HG02840 (cell line): ENCODE data around the gene BFSP1.

Experiments used
- ATAC-seq: cut with Tn5 transposase; IDR thresholded peaks from one replicate; pipeline ENCODE4 v1.9.1; 2021; ENCODE audit warnings: mild to moderate bottlenecking, moderate library complexity, moderate number of reproducible peaks; ENCODE audit not compliant: unreplicated experiment, low FRiP score

Gene BFSP1

GRCh38 chr20:17500826-17501225 is 30.4 kb downstream of the BFSP1 start:
- ATAC-seq: no peak

GRCh38 chr20:17500271-17500670 is 30.9 kb downstream of the BFSP1 start:
- no peak for ATAC-seq

GRCh38 chr20:17499041-17499440 is 32.1 kb downstream of the BFSP1 start:
- no peak for ATAC-seq

- ATAC-seq: no peak
Observed at GRCh38 chr20:17498641-17499040, 32.5 kb downstream of the BFSP1 start.

GRCh38 chr20:17497821-17498580 is 33.2 kb downstream of the BFSP1 start:
- no peak for ATAC-seq

GRCh38 chr20:17495826-17496225 is 35.4 kb downstream of the BFSP1 start:
- no peak for ATAC-seq

GRCh38 chr20:17494201-17494600 is 37.0 kb downstream of the BFSP1 start:
- ATAC-seq: no peak

GRCh38 chr20:17493173-17493572 is 38.0 kb downstream of the BFSP1 start:
- ATAC-seq: no peak

- ATAC-seq: no peak
Observed at GRCh38 chr20:17491488-17491887, 39.7 kb downstream of the BFSP1 start.

GRCh38 chr20:17491041-17491440 is 40.1 kb downstream of the BFSP1 start:
- no peak for ATAC-seq

- ATAC-seq: no peak
Observed at GRCh38 chr20:17490501-17490900, 40.7 kb downstream of the BFSP1 start.

- no peak for ATAC-seq
Observed at GRCh38 chr20:17488916-17489600, 42.1 kb downstream of the BFSP1 start.

- no peak for ATAC-seq
Observed at GRCh38 chr20:17485017-17485416, 46.2 kb downstream of the BFSP1 start.

- ATAC-seq: no peak
Observed at GRCh38 chr20:17482536-17482935, 48.6 kb downstream of the BFSP1 start.

GRCh38 chr20:17481661-17482060 is 49.5 kb downstream of the BFSP1 start:
- no peak for ATAC-seq

- ATAC-seq: no peak
Observed at GRCh38 chr20:17480696-17481095, 50.5 kb downstream of the BFSP1 start.

GRCh38 chr20:17479063-17479657 is 52.0 kb downstream of the BFSP1 start:
- no peak for ATAC-seq

GRCh38 chr20:17473659-17474058 is 57.5 kb downstream of the BFSP1 start:
- no peak for ATAC-seq

GRCh38 chr20:17471606-17472187 is 59.5 kb downstream of the BFSP1 start:
- no peak for ATAC-seq

- no peak for ATAC-seq
Observed at GRCh38 chr20:17470973-17471372, 60.2 kb downstream of the BFSP1 start.

GRCh38 chr20:17470521-17470920 is 60.7 kb downstream of the BFSP1 start:
- no peak for ATAC-seq
